Hepatocyte (in vitro differentiated cells): ENCODE results near the gene GJA10. TPM values are rescaled to one million over a fixed set of nuclear protein-coding genes. Genes with fewer than 3 reads are reported as not detected.
"Not testable (repeated sequence)": the region's sequence is repeated elsewhere in the genome, so short reads cannot be mapped to it uniquely, and the experiment has no call there.

Experiments
- DNase-seq: peaks from one replicate; pipeline ENCODE4 v3.0.0-alpha.2; 2016; ENCODE audit warnings: low spot score
- H2AFZ ChIP-seq: fragments of 200-600 bp; sonication (generic); 2 replicates; pipeline ENCODE4 v1.6.0; 2016; ENCODE audit warnings: antibody characterized with exemption, mild to moderate bottlenecking
- H3K27ac ChIP-seq: fragments of 200-600 bp; sonication (generic); 2 replicates; pipeline ENCODE4 v1.5.1; 2016; ENCODE audit warnings: mild to moderate bottlenecking
- H3K27me3 ChIP-seq: fragments of 200-600 bp; sonication (generic); 2 replicates; pipeline ENCODE4 v1.6.1; 2016
- H3K36me3 ChIP-seq: fragments of 200-600 bp; sonication (generic); replicated peaks from 2 replicates; pipeline ENCODE4 v1.5.1; 2016; ENCODE audit warnings: low read depth; ENCODE audit not compliant: insufficient read depth
- H3K4me1 ChIP-seq: fragments of 200-600 bp; sonication (generic); 2 replicates; pipeline ENCODE4 v1.5.1; 2016; ENCODE audit warnings: mild to moderate bottlenecking, moderate library complexity; ENCODE audit not compliant: insufficient read depth
- H3K4me2 ChIP-seq: fragments of 200-600 bp; sonication (generic); 2 replicates; pipeline ENCODE4 v1.6.0; 2016
- H3K4me3 ChIP-seq: fragments of 200-600 bp; sonication (generic); 2 replicates; pipeline ENCODE4 v1.5.1; 2016; ENCODE audit warnings: mild to moderate bottlenecking
- H3K79me2 ChIP-seq: fragments of 200-600 bp; sonication (generic); 2 replicates; pipeline ENCODE4 v1.6.0; 2017; ENCODE audit warnings: mild to moderate bottlenecking
- H3K9me2 ChIP-seq: fragments of 200-600 bp; sonication (generic); replicated peaks from 2 replicates; pipeline ENCODE4 v1.6.0; 2017; ENCODE audit warnings: mild to moderate bottlenecking; ENCODE audit not compliant: insufficient read depth
- H3K9me3 ChIP-seq: fragments of 200-600 bp; sonication (generic); 2 replicates; pipeline ENCODE4 v1.5.1; 2016; ENCODE audit warnings: low read depth, mild to moderate bottlenecking
- H4K20me1 ChIP-seq: fragments of 200-600 bp; sonication (generic); 2 replicates; pipeline ENCODE4 v1.6.0; 2016; ENCODE audit warnings: mild to moderate bottlenecking; ENCODE audit not compliant: insufficient read depth, poor library complexity, severe bottlenecking
- EZH2 ChIP-seq: fragments of 200-600 bp; sonication (generic); IDR thresholded peaks from 2 replicates; pipeline ENCODE4 v1.6.1; 2016; ENCODE audit warnings: antibody characterized with exemption, mild to moderate bottlenecking, borderline replicate concordance
- EZH2phosphoT487 ChIP-seq: fragments of 200-600 bp; sonication (generic); IDR thresholded peaks from one replicate; pipeline ENCODE4 v1.6.1; 2018; ENCODE audit warnings: antibody characterized with exemption, mild to moderate bottlenecking, low read depth, moderate library complexity; ENCODE audit not compliant: unreplicated experiment, severe bottlenecking
- WGBS: methylation state at CpG from one replicate; pipeline ENCODE4 v1.1.6; 2016; ENCODE audit warnings: low lambda C conversion rate; ENCODE audit errors: missing lambda C conversion rate; 5-methylcytosine and 5-hydroxymethylcytosine counted together
- polyA plus RNA-seq: library from polyadenylated mRNA; unstranded; fragments of >200 nt; fragmentation: Nextera tagmentation; extraction: Ambion mirVana; gene quantifications from 2 replicates; pipeline ENCODE4 v1.2.1, GENCODE V29; 2016
- total RNA-seq: library from RNA; depleted of rRNA; stranded (reverse); fragments of >200 nt; gene quantifications from 2 replicates; pipeline ENCODE4 v1.2.3, GENCODE V29; 2014
- TF ChIP-seq, protein P1 (sequence below): fragments of 200-600 bp; sonication (generic); IDR thresholded peaks from 2 replicates; pipeline ENCODE4 v1.5.1; 2016; ENCODE audit warnings: antibody characterized with exemption, mild to moderate bottlenecking; ENCODE audit not compliant: poor library complexity

GJA10 gene
- total and polyA plus RNA-seq, 2 experiments from 2014 or later, result not detected

DNA sequence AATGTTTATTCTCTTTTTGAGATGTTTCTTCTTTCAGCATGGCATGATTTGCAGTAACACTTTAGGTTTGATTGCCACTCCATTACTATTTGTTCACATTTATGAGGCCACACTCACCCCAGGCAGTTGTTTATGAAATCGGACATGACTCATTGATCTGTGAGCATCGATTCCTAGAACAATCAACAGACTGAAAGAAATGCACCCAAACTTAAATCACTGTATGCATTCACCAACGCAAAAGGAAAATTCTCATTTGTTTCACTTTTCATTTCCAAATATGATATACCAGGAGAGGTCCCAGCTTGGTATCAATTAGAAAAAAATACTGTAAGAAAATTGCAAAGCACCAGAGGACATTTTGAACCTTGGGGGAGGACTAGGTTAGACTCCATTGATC, 5.4 kb upstream of the GJA10 start:
- TF ChIP-seq EZH2phosphoT487, result no peak
- TF ChIP-seq, protein P1, sequence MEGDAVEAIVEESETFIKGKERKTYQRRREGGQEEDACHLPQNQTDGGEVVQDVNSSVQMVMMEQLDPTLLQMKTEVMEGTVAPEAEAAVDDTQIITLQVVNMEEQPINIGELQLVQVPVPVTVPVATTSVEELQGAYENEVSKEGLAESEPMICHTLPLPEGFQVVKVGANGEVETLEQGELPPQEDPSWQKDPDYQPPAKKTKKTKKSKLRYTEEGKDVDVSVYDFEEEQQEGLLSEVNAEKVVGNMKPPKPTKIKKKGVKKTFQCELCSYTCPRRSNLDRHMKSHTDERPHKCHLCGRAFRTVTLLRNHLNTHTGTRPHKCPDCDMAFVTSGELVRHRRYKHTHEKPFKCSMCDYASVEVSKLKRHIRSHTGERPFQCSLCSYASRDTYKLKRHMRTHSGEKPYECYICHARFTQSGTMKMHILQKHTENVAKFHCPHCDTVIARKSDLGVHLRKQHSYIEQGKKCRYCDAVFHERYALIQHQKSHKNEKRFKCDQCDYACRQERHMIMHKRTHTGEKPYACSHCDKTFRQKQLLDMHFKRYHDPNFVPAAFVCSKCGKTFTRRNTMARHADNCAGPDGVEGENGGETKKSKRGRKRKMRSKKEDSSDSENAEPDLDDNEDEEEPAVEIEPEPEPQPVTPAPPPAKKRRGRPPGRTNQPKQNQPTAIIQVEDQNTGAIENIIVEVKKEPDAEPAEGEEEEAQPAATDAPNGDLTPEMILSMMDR, result no peak
- Histone ChIP-seq H3K27me3 (no peaks in the 10 kb centered on the region), H2AFZ (no peak overlapping the region), H3K4me3 (no peak overlapping the region), H3K9me2 (no peaks in the 10 kb centered on the region), H3K4me1 (peaks cover 4% of the 10 kb centered on the region), H3K9me3 (no peaks in the 10 kb centered on the region), H4K20me1 (no peaks in the 10 kb centered on the region), H3K27ac (no peak overlapping the region), H3K36me3 (no peaks in the 10 kb centered on the region), H3K79me2 (no peaks in the 10 kb centered on the region), H3K4me2 (no peak overlapping the region)
- WGBS, result 84% methylated on average over 3 of the region's 3 CpGs
- no peak for DNase-seq

DNA sequence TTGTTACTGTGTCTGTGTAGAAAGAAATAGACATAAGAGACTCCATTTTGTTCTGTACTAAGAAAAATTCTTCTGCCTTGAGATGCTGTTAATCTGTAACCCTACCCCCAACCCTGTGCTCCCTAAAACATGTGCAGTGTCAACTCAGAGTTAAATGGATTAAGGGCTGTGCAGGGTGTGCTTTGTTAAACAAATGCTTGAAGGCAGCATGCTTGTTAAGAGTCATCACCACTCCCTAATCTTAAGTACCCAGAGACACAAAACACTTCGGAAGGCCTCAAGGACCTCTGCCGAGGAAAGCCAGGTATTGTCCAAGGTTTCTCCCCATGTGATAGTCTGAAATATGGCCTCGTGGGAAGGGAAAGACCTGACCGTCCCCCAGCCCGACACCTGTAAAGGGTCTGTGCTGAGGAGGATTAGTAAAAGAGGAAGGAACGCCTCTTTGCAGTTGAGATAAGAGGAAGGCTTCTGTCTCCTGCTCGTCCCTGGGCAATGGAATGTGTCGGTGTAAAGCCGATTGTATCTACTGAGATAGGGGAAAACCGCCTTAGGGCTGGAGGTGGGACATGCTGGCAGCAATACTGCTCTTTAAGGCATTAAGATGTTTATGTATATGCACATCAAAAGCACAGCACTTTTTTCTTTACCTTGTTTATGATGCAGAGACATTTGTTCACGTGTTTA, 3.3 kb upstream of the GJA10 start:
- H4K20me1 ChIP-seq, H3K79me2 ChIP-seq, H3K9me3 ChIP-seq, H3K4me3 ChIP-seq, H3K27ac ChIP-seq, H3K27me3 ChIP-seq, H3K4me1 ChIP-seq, DNase-seq, H3K9me2 ChIP-seq, H2AFZ ChIP-seq, H3K36me3 ChIP-seq: not testable (repeated sequence)
- peak overlapping the region; percentile 49 for H3K4me2 ChIP-seq
- WGBS, result 2% methylated on average over 11 of the region's 11 CpGs

DNA sequence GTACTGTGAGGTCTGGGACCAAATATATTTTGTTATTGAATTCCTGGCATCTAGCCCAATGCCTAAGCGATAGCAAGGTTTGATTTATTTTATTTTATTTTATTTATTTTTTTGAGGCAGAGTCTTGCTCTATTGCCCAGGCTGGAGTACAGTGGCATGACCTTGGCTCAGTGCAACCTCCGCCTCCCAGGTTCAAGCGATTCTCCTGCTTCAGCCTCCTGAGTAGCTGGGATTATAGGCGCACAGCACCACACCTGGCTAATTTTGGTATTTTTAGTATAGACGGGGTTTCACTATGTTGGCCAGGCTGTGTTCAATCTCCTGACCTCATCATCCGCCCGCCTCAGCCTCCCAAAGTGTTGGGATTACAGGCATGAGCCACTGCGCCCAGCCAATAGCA, 1.7 kb upstream of the GJA10 start:
- H3K27me3 ChIP-seq, H3K4me2 ChIP-seq: not testable (repeated sequence)
- WGBS, result 84% methylated on average over 8 of the region's 8 CpGs

DNA sequence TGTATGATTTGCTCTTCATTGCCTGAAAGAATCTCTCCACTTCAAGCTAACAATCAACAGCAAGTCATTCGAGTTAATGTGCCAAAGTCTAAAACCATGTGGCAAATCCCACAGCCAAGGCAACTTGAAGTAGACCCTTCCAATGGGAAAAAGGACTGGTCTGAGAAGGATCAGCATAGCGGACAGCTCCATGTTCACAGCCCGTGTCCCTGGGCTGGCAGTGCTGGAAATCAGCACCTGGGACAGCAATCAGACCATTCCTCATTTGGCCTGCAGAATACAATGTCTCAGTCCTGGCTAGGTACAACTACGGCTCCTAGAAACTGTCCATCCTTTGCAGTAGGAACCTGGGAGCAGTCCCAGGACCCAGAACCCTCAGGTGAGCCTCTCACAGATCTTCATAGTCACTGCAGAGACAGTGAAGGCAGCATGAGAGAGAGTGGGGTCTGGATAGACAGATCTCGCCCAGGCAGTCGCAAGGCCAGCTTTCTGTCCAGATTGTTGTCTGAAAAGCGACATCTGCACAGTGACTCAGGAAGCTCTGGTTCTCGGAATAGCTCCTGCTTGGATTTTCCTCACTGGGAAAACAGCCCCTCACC, 1.1 kb downstream of the GJA10 start:
- no peak overlapping the region for H2AFZ ChIP-seq
- peaks cover 4% of the 10 kb centered on the region for H3K4me1 ChIP-seq
- no peaks in the 10 kb centered on the region for H4K20me1 ChIP-seq
- no peak overlapping the region for H3K4me2 ChIP-seq
- WGBS, result 45% methylated on average over 8 of the region's 8 CpGs
- H3K9me2 ChIP-seq, result no peaks in the 10 kb centered on the region
- no peak overlapping the region for H3K27ac ChIP-seq
- no peaks in the 10 kb centered on the region for H3K36me3 ChIP-seq
- H3K4me3 ChIP-seq, result no peak overlapping the region
- H3K79me2 ChIP-seq, result no peaks in the 10 kb centered on the region
- peak; percentile 80 for DNase-seq
- TF ChIP-seq EZH2 (no peak), EZH2phosphoT487 (no peak)
- TF ChIP-seq, protein P1, result no peak
- H3K27me3 ChIP-seq, result no peaks in the 10 kb centered on the region
- H3K9me3 ChIP-seq, result no peaks in the 10 kb centered on the region

More for the DNA sequence above, 1.7 kb upstream of the GJA10 start:
- not testable (repeated sequence) for DNase-seq, H3K36me3 ChIP-seq, H3K4me3 ChIP-seq, H3K79me2 ChIP-seq, H2AFZ ChIP-seq, H3K4me1 ChIP-seq, H4K20me1 ChIP-seq, H3K9me3 ChIP-seq, H3K27ac ChIP-seq, H3K9me2 ChIP-seq

DNA sequence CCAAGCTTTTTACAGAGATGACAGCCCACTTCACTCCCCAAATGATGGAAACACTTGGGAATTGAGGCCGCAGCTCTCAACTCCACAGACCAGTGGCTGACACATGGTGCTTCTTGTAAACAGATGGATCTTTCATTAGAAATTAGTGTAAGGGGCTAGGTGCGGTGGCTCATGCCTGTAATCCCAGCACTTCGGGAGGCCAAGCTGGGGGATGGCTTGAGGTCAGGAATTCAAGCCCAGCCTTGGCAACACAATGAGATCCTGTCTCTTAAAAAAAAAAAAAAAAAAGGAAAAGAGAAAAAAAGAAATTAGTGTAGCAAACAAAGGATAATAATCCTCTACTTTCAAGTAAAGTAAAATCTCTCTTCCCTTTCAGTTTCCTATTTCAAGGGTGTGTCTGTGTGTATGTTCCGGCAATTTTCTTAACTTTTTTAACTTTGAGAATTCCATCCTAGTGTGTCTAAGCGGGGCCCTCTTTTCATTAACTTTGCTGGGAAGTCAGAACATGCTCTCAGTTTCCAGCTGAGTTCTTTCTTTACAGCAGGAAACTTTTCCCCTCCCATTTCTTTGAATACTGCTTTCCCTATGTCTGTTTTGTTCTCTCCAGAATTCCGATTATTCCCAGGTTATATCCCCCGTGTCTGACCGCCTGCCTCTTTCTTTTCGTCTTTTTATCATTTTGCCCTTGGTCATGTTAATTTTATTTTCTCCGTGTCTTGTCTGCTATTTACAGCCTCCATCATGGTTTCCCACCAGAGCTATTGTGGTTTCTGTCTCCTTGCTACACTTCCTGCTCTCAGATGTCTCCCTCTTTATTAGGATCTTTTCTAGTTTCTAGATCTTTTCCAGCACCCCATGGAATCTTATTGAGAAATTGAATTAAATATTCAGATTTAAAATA, 16.0 kb downstream of the GJA10 start:
- WGBS, result 82% methylated on average over 10 of the region's 10 CpGs

More for the DNA sequence above, 16.0 kb downstream of the GJA10 start:
- not testable (repeated sequence) for H2AFZ ChIP-seq, H3K9me2 ChIP-seq, H3K4me2 ChIP-seq, H3K36me3 ChIP-seq, H3K27me3 ChIP-seq, H3K4me1 ChIP-seq, H3K9me3 ChIP-seq, H3K27ac ChIP-seq, H3K79me2 ChIP-seq, H3K4me3 ChIP-seq, H4K20me1 ChIP-seq, DNase-seq
